GM18909 (cell line): Measurements from ENCODE around the gene OBP2A.
"Not testable (repeated sequence)": the region's sequence is repeated elsewhere in the genome, so short reads cannot be mapped to it uniquely, and the experiment has no call there.

Experiments used
- ATAC-seq: cut with Tn5 transposase; IDR thresholded peaks from one replicate; pipeline ENCODE4 v1.9.1; 2021; ENCODE audit warnings: mild to moderate bottlenecking; ENCODE audit not compliant: unreplicated experiment, poor library complexity

Gene OBP2A

DNA sequence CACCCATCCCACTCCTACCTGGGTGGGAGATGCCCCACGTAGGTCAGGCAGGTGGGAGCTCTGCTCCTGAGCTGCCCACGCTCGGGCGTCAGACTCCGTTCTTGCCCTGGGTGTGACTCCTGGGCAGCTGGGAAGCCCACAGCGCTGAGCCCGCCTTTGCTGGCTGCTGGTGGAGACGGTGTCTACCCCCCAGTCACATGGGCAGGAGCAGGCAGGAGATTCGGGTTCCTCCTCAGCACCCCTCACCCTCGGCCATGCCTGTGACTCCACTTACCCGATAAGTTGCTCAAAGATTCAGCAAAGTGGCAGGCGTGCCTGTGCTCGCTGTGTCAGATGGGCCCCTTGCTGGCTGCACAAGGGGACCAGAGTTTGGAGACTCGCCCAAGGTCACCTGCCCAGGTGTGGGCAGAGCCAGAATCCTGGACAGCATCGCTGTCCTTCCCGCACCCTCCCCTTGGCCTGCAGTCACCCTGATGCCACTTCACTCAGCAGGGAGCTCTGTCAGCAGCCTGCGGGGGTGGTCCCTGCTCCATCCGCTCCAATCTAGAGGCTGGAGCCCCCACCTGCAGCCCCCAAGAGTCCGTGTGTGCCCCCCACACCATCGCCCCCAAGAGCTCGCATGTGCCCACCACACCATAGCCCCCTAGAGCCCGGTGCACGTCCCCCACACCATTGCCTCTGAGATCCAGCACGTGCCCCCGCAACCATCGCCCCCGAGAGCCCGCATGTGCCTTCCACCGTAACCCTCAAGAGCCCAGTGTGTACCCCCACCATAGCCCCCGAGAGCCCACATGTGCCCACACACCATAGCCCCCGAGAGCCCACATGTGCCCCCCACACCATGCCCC lies 20.5 kb upstream of the OBP2A start:
- ATAC-seq, result no peak

DNA sequence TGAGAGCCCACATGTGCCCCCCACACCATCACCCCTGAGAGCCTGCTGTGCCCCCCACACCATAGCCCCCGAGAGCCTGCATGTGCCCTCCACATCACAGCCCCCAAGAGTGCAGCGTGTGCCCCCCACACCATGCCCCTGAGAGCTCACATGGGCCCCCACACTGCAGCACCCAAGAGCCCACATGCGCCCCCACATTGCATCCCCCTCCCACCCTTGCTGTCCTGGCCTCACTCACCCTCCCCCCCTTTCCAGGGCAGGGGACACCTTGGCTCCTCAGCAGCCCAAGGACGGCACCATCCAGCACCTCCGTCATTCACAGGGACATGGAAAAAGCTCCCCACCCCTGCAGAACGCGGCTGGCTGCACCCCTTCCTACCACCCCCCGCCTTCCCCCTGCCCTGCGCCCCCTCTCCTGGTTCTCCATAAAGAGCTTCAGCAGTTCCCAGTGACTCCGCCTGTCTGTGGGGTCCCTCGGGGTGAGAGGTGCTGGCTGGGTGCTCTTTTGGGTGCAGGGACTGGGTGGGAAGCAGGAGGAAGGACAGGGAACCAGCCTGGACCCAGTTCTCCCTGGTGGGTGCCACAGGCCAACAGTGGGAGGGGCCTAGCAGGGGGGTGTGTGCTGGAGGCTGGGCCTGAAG lies 19.7 kb upstream of the OBP2A start:
- no peak for ATAC-seq

DNA sequence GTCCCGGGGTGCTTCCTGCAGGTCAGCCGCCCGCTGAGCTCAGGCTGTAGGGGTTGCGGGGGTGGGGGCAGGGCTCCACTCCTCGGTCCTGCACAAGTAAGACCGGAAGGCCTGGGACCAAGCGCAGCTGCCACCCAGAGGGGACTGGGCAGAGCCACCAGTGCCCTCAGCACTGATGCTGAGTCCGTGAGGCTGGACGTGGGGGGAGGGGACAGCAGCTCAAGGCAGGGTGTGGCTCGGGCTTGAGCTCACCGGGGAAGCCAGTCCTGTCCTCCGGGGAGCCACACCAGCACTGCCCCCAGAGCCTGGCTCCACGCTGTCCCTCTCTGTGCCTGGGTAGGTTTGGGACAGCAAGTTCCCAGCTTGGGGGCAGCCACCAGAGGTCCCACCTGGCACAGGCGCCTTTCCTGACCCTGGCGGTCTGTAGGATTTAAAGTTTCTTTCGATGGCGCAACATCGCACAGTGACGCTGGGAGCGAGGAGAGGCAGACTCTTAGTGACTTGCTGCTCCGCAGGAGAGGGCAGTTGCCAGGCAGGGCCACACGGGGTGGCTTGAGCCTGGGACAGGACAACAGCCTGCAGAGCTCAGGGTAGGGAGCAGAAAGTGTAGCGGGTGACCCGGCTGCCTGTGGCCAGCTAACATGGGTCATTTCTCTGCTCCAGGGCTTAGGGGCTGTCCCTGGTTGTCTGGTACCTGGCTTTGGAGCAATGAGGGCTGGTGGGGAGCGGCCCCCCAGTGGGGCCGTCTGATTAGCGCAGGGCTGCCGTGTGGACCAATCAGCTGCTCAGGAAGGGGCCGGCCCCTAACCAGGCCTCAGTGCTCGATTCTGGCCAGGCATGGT lies 19.0 kb upstream of the OBP2A start:
- ATAC-seq, result no peak

DNA sequence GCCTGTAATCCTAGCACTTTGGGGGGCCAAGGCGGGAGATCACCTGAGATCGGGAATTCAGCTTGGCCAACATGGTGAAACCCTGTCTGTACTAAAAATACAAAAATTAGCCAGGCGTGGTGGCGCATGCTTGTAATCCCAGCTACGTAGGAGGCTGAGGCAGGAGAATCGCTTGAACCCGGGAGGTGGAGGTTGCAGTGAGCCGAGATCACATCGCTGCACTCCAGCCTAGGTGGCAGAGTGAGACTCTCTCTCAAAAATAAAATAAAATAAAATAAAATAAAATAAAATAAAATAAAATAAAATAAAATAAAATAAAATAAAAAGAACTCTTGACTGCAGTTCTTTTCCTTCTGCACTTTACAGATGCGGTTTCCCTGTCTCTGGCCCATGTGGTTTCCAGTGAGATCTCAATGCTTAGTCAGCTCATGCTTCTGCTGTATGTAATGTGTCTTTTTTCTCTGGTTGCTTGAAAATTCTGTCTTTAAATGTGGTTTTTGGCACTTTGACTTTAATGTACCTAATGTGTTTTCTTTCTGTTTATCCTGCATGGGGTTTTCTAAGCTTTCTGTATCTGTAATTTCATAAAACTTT lies 17.0 kb upstream of the OBP2A start:
- not testable (repeated sequence) for ATAC-seq

DNA sequence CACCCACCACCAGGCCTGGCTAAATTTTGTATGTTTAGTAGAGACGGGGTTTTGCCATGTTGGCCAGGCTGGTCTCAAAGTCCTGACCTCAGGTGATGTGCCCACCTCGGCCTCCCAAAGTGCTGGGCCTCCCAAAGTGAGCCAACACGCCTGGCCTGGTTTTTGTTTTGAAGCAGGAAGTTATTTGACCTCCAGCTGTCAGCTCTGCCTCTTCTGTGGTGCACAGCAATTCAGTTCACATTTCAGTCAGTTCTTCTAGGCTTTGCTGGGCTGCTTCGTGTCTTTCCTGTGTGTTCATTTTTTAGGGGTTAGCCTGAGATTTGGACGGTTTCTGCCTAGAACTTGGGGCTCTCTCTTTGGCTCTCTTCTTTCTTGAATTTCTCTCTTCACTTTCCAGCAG lies 15.8 kb upstream of the OBP2A start:
- ATAC-seq, result no peak

DNA sequence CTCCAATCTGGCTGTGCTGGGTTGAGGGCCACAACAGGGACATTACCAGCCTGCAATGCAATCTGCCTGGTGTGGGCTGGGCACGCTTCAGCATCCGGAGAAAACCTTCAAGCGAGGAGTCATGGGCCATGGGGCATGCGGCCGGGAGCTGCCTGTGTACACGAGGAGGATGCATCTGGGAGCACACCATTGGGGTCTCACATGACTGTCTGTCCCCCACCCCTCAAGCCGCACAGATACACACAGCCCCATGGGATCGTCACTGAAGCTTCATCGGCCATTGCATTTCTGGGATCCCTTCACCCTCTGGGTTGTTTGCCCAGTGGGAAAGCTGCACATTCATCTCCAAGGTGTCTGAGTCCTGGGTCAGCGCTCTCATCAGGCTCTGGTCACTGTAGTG lies 14.8 kb upstream of the OBP2A start:
- ATAC-seq, result no peak

DNA sequence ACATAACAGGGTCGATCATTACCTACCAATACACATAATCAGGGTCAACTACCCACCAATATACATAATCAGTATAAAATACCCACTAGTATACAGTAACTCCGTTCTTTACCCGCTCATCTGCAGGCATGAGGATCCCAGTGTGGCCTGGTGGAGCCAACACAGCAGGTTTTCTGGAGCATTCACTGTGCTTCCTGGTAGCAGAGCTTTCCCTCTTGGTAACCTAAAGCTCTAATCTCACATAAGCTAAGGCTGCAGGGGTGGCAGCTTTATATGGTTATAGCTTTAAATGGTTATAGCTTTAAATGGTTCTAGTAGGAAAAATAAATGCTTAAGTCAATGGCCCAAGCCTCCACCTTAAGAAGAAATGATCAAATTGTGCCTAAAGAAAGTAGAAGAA lies 12.8 kb upstream of the OBP2A start:
- ATAC-seq, result no peak

DNA sequence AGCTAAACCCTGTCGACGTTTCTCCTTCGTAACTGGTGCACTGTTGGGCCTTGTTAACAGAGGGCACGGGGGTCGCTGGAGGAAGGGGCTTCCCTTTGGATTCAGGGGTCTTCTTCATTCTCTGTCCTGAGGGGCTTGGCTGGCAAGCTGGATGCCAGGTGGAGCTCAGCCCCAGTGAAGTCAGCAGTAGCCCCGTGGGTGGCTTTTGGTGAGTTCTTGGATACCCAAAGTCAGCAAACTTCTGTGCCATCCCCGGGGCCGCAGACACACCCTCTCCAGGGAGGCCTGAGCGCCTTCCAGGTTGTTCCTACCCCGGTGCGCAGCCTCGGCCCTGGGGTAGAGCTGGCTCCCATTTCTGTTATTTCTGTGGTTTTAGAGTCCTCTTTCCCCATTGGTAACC lies 12.3 kb upstream of the OBP2A start:
- no peak for ATAC-seq

DNA sequence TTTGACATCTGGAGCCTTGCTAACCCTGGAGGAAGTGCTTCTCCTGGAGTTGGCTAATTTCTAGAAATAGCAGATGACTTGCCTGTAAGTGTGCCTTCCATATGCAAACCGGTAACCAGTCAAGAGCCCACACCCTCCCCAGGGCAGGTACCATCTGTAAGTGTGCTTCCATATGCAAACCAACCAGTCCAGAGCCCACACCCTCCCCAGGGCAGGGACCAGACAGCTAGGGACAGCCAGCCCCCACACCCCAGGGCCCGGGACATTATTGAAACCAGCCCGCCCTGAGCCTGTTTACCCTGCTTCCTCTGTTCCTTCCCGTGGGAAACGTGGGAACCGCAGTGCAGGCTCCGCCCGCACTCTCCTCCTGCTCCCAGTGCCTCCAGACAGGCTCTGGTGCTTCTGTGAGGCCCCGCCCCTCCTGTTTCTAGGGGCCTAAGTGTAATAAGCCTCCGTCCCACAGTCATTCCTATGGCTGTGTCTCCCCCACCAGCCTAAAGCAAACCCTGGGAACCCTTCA lies 11.7 kb upstream of the OBP2A start:
- not testable (repeated sequence) for ATAC-seq

DNA sequence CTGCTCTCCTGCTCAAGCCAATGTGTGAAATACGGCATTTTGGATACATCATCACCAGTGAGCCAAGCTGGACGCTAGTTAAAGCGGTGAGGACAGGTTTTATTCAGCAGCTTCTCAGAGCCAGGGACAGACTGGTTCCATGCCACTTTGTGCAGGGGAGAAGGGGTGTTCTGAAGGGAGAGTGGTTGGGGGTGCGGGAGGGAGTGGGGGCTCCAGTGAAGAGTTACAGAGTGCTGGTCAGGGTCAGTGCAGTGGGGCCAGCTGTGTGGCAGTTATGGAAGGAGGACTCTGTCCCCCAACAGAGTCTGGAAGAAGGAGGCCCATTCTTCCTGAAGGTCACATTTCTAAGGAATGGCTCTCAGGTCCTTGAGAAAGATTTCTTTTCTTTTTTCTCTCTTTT lies 11.1 kb upstream of the OBP2A start:
- ATAC-seq, result not testable (repeated sequence)

DNA sequence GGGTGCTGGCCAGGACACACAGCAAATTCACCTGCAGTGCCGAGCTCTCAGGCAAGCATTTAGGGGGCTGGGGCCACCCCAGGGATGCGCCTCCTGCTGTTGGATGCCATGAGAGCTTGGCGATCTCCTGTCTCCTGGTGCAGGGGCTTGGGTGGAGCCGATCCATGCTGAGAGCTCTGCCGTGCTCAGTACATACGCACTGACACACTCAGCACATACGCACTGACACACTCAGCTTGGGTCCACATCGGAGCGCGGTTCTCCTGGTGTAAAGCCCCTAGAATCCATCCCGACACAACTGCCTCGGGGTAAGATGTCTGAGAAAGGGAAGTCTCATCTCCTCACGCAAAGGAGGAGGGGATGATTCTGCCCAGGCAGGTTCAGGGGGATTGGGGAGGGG lies 10.3 kb upstream of the OBP2A start:
- ATAC-seq, result not testable (repeated sequence)

DNA sequence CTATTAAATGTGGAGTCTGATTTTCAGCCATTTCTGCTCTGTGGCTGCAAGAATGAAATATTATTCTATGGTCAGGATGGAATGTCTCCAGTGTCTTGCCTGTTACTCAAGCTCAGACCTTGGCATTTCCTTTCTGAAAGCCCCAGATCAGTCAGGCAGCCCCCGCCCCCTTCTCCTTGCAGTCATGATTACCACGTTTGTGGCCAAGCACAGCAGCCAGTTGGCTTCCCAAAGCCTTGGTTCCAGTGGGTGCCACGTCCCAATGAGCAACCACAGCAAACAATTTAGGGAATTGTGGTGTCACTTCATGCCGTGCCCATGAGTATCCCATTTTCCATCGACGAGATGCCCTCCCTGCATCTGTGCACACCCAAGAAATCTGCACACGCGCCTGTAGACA lies 9.7 kb upstream of the OBP2A start:
- no peak for ATAC-seq

DNA sequence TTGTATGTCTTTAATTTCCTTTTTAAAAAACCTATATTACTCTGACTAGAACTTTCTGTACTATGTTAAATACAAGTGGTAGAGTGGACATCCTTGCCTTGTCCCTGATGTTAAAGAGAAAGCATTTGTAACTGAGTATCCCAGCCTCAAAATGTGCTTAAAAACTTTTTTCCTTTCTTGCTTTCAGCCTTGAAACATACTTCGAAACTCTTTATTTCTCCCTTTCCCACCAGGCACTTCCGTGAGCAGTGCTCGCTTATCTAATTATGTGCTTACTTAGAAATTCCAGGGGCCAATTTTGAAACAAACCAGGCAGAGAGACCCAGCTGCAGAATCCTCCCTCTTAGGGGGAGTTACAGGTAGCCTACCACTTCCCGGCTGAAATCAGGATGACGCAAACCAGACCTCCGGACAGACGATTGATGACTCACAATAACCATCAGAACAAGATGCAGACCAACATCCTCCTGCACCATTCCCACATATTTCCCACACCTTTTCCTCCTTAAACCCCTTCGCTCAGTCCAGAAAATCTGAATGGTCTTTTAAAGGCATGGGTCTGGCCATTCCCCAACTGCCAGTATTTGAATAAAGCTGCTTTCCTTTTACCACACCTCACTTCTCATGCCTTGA lies 2.5 kb upstream of the OBP2A start:
- ATAC-seq, result not testable (repeated sequence)

DNA sequence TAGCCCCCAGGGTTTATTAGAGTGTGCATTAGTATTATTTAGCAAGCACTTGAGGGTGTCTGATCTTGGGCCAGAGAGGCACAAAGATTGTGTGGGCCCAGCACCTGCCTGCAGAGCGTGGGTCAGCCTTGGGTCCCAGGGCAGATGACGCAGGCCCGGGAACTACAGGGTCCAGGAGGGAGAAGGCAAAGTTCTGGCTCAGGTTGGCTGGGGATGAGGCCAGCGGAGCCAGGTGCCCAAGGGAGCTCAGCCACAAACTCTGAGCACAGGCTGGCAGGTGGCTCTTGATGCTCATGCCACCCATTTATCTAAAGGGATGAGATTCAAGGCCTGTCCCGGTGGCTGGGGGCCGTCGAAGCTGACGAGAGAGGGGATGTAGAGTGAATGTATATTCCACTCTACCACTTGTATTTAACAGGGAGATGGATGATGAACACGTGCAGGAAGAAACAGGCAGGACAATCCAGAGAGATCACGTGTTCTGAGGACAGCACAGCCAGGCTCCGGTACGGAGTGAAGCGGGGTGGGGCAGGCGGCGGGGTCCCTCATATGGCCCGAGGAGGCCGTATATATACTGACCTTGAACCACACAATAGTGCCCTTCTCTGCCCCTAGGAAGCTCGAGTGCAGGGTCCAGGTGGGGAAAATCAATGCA lies 818 bp upstream of the OBP2A start:
- ATAC-seq, result no peak

DNA sequence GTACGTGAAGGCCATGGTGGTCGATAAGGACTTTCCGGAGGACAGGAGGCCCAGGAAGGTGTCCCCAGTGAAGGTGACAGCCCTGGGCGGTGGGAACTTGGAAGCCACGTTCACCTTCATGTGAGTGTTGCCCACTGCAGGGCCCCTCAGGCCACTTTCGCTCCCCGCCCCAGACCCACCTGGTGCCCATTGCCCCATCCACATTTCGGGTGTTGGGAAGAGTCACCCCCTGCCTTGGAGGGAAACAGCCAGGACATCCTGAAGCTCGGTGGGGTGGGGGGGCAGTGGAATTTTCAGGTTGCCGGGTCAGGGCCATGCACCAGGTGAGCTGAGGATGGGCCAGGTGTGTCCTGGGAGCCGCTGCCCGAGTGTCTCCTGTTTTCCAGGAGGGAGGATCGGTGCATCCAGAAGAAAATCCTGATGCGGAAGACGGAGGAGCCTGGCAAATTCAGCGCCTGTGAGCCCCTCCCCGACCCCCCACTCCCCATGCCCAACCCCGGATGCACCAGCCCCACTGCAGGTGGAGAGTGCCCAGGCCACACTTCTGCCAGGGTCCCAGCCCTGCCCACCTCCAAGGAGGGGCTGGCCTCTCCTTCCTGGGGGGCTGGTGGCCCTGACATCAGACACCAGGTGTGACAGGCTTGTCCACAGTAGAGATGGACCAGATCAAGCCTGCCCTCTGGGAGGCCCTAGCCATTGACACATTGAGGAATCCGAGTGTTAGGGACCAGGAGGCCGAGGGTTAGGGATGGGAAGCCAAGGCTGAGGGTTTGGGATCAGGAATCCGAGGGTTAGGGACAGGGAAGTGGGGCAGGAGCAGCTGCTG lies 1.1 kb downstream of the OBP2A start:
- not testable (repeated sequence) for ATAC-seq

DNA sequence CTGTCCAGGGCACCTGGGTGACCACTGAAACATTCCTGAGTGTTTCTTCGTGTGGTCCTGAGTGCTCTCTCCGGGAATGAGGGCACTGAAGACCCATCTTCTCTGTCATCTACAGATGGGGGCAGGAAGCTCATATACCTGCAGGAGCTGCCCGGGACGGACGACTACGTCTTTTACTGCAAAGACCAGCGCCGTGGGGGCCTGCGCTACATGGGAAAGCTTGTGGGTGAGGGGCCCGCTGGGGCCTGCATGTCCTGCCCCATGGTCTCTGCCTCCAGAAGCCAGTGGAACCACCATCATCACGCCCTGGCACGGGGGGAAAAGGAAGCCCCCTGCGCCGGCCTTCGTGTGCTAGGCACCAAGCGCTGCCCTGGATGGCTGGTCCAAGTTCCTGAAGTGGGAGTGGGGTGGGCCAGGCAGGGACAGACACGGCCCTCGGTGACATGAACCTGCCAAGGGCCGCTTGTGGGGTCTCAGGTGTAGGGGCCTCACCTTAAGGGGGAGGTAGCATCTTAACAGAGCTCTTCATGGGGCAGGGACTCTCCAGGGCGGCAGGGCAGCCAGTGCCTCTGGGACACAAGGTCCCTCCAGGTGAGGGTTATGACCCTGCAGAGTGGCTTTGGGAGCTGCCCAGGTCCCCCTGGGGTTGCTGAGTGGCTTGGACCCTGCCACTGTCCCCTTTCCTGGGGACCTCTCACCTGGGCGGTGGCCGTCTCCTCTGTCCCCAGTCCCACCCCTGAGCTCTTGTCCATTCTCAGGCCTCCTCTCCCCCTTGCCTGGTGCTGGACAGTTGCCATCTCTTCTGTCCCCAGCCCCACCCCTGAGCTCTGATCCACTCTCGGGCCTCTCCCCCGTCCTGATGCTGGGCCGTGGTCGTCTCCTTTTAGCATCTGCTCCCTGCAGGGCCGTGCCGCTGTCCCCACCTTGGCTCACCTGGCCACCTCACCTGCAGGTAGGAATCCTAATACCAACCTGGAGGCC lies 2.1 kb downstream of the OBP2A start:
- ATAC-seq, result no peak
